Neuronal stem cell (in vitro differentiated cells): ENCODE measurements around the gene CFAP70.

ENCODE experiments used
- DNase-seq: peaks from one replicate; pipeline ENCODE4 v3.0.0-alpha.2; 2013; ENCODE audit warnings: low spot score
- H2AFZ ChIP-seq: one replicate; pipeline ENCODE4 v1.6.1; 2013; ENCODE audit warnings: mild to moderate bottlenecking, low read length, inconsistent platforms
- H2AK5ac ChIP-seq: 2 replicates; pipeline ENCODE4 v1.6.1; 2013; ENCODE audit warnings: low read depth, mild to moderate bottlenecking, inconsistent platforms, low read length, moderate library complexity, mixed read lengths
- H2BK120ac ChIP-seq: 2 replicates; pipeline ENCODE4 v1.6.1; 2013; ENCODE audit warnings: low read depth, mild to moderate bottlenecking, inconsistent platforms, low read length, moderate library complexity, mixed read lengths
- H2BK12ac ChIP-seq: one replicate; pipeline ENCODE4 v1.6.1; 2013; ENCODE audit warnings: low read length, inconsistent platforms
- H2BK15ac ChIP-seq: 2 replicates; pipeline ENCODE4 v1.6.1; 2013; ENCODE audit warnings: mild to moderate bottlenecking, low read length, inconsistent platforms, mixed read lengths
- H2BK5ac ChIP-seq: one replicate; pipeline ENCODE4 v1.6.1; 2013; ENCODE audit warnings: inconsistent platforms, mild to moderate bottlenecking, low read length, moderate library complexity
- H3K14ac ChIP-seq: one replicate; pipeline ENCODE4 v1.6.1; 2013; ENCODE audit warnings: low read length, inconsistent platforms
- H3K18ac ChIP-seq: 2 replicates; pipeline ENCODE4 v1.6.1; 2013; ENCODE audit warnings: low read length, inconsistent platforms
- H3K23ac ChIP-seq: 2 replicates; pipeline ENCODE4 v1.6.1; 2013; ENCODE audit warnings: low read depth, mild to moderate bottlenecking, mixed read lengths, low read length, inconsistent platforms; ENCODE audit not compliant: poor library complexity
- H3K27ac ChIP-seq: replicated peaks from 3 replicates; pipeline ENCODE4 v1.5.1; 2013; ENCODE audit warnings: low read length, inconsistent platforms
- H3K27me3 ChIP-seq, 3 experiments: 2 replicates each; pipeline ENCODE4 v1.6.1; 2013; ENCODE audit warnings: low read length in 3 of 3, mild to moderate bottlenecking in 2 of 3, inconsistent platforms in 1 of 3, low read depth in 1 of 3, mixed read lengths in 1 of 3, moderate library complexity in 1 of 3; ENCODE audit not compliant: control insufficient read depth in 3 of 3, insufficient read depth in 3 of 3
- H3K36me3 ChIP-seq, 2 donors: replicated peaks in 1 of 2; 2 replicates each; pipeline ENCODE4 v1.6.1; 2013; ENCODE audit warnings: low read length in 2 of 2; ENCODE audit not compliant: control insufficient read depth in 2 of 2, insufficient read depth in 2 of 2
- H3K4ac ChIP-seq: 2 replicates; pipeline ENCODE4 v1.6.1; 2013; ENCODE audit warnings: inconsistent platforms, mild to moderate bottlenecking, low read length, moderate library complexity
- H3K4me1 ChIP-seq, 2 donors: 1 replicate in 1 of 2; 2 replicates in 1 of 2; pipeline ENCODE4 v1.6.1; 2013; ENCODE audit warnings: low read length in 2 of 2, low read depth in 1 of 2; ENCODE audit not compliant: control insufficient read depth in 2 of 2, insufficient read depth in 1 of 2
- H3K4me2 ChIP-seq: one replicate; pipeline ENCODE4 v1.6.1; 2013; ENCODE audit warnings: mild to moderate bottlenecking, low read length, inconsistent platforms; ENCODE audit not compliant: insufficient read depth, poor library complexity, severe bottlenecking
- H3K4me3 ChIP-seq, 2 donors: 2 replicates each; pipeline ENCODE4 v1.5.1; 2013; ENCODE audit warnings: low read length in 2 of 2, mild to moderate bottlenecking in 2 of 2, inconsistent platforms in 1 of 2, moderate library complexity in 1 of 2
- H3K79me1 ChIP-seq: one replicate; pipeline ENCODE4 v1.6.1; 2013; ENCODE audit warnings: low read depth, mild to moderate bottlenecking, inconsistent platforms, low read length, moderate library complexity
- H3K9ac ChIP-seq: one replicate; pipeline ENCODE4 v1.6.1; 2013; ENCODE audit warnings: mild to moderate bottlenecking, low read depth, low read length, inconsistent platforms; ENCODE audit not compliant: poor library complexity
- H3K9me3 ChIP-seq, 2 donors: replicated peaks in 1 of 2; 2 replicates each; pipeline versions ENCODE3 to v1.6.1; 2013; ENCODE audit warnings: low read length in 2 of 2, mild to moderate bottlenecking in 2 of 2, inconsistent platforms in 1 of 2, low read depth in 1 of 2, mixed read lengths in 1 of 2, moderate library complexity in 1 of 2; ENCODE audit not compliant: control insufficient read depth in 2 of 2, insufficient read depth in 1 of 2
- H4K8ac ChIP-seq: one replicate; pipeline ENCODE4 v1.6.1; 2013; ENCODE audit warnings: low read depth, mild to moderate bottlenecking, inconsistent platforms, low read length, moderate library complexity
- H4K91ac ChIP-seq: one replicate; pipeline ENCODE4 v1.6.1; 2013; ENCODE audit warnings: low read length, low read depth, mild to moderate bottlenecking, inconsistent platforms; ENCODE audit not compliant: poor library complexity
- WGBS, 2 donors: extraction: QIAGEN DNeasy Blood & Tissue Kit; methylation state at CpG; one replicate each; pipeline ENCODE4 v1.1.7; 2013; ENCODE audit warnings: missing lambda C conversion rate in 2 of 2, mixed read lengths in 1 of 2; ENCODE audit not compliant: insufficient read length in 2 of 2, insufficient replicate concordance in 1 of 2; ENCODE audit errors: extremely low coverage in 2 of 2; 5-methylcytosine and 5-hydroxymethylcytosine counted together

CFAP70 gene

GRCh38 chr10:73210395-73211105 is 148.1 kb downstream of the CFAP70 start:
- Histone ChIP-seq H2BK5ac (no peak overlapping the region), H3K18ac (no peak overlapping the region), H3K14ac (no peak overlapping the region), H3K9ac (no peak overlapping the region), H3K79me1 (no peaks in the 10 kb centered on the region), H3K4me1 (no peaks in the 10 kb centered on the region), H3K36me3 (peaks cover 4 to 57% of the 10 kb centered on the region in 2 donors), H2BK15ac (no peak overlapping the region), H3K27me3 (no peaks in the 10 kb centered on the region), H4K8ac (no peak overlapping the region), H2AK5ac (no peak overlapping the region), H2BK12ac (no peak overlapping the region), H3K4me3 (no peak overlapping the region), H3K4me2 (no peak overlapping the region), H3K23ac (no peak overlapping the region), H3K9me3 (peaks cover 0 to 9% of the 10 kb centered on the region in 2 donors), H2AFZ (no peak overlapping the region), H3K4ac (no peak overlapping the region), H4K91ac (no peak overlapping the region), H3K27ac (no peak overlapping the region), H2BK120ac (no peak overlapping the region)
- DNase-seq: no peak
- WGBS, 2 donors: no CpG with 5 or more reads among the region's 3 CpGs

GRCh38 chr10:73209705-73210104 is 149.0 kb downstream of the CFAP70 start:
- H2BK15ac ChIP-seq: no peak overlapping the region
- no peak overlapping the region for H2AK5ac ChIP-seq
- H3K4me1 ChIP-seq: no peaks in the 10 kb centered on the region
- no peak overlapping the region for H2BK120ac ChIP-seq
- H3K9me3 ChIP-seq: peaks cover 0 to 9% of the 10 kb centered on the region in 2 donors
- H3K14ac ChIP-seq: no peak overlapping the region
- no peak overlapping the region for H3K9ac ChIP-seq
- peaks cover 4 to 56% of the 10 kb centered on the region in 2 donors for H3K36me3 ChIP-seq
- H4K8ac ChIP-seq: no peak overlapping the region
- no CpG with 5 or more reads among the region's 1 CpG for WGBS, 2 donors
- H2AFZ ChIP-seq: no peak overlapping the region
- no peak overlapping the region for H2BK5ac ChIP-seq
- no peak overlapping the region for H4K91ac ChIP-seq
- H2BK12ac ChIP-seq: no peak overlapping the region
- H3K4me2 ChIP-seq: no peak overlapping the region
- no peak for DNase-seq
- H3K4ac ChIP-seq: no peak overlapping the region
- H3K27me3 ChIP-seq: no peaks in the 10 kb centered on the region
- H3K79me1 ChIP-seq: no peaks in the 10 kb centered on the region
- H3K23ac ChIP-seq: no peak overlapping the region
- H3K27ac ChIP-seq: no peak overlapping the region
- no peak overlapping the region for H3K4me3 ChIP-seq
- H3K18ac ChIP-seq: no peak overlapping the region

DNA sequence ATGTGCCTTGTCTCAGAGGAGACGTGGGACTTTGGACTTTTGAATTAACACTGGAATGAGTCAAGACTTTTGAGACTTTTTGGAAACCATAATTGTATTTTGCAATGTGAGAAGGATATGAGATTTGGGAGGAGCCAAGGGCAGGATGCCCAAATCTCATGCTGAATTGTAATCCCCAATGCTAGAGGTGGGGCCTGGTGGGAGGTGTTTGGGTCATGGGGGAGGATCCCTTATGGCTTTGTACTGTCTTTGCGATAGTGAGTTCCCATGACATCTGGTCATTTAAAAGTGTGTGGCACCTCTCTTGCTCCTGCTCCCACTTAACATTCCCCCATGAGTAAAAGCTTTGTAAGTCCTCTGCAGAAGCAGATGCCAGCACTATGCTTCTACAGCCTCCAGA is 150.8 kb downstream of the CFAP70 start:
- H3K23ac ChIP-seq: no peak overlapping the region
- H3K4ac ChIP-seq: no peak overlapping the region
- H4K91ac ChIP-seq: no peak overlapping the region
- H2BK120ac ChIP-seq: no peak overlapping the region
- peaks cover 0 to 9% of the 10 kb centered on the region in 2 donors for H3K9me3 ChIP-seq
- no peak overlapping the region for H4K8ac ChIP-seq
- no peak overlapping the region for H3K9ac ChIP-seq
- no peak overlapping the region for H3K27ac ChIP-seq
- no peak overlapping the region for H3K4me3 ChIP-seq
- peaks cover 4 to 56% of the 10 kb centered on the region in 2 donors for H3K36me3 ChIP-seq
- no peaks in the 10 kb centered on the region for H3K79me1 ChIP-seq
- H3K4me1 ChIP-seq: no peaks in the 10 kb centered on the region
- H3K18ac ChIP-seq: no peak overlapping the region
- no peak overlapping the region for H3K14ac ChIP-seq
- DNase-seq: no peak
- no peak overlapping the region for H2BK15ac ChIP-seq
- WGBS, 2 donors: no CpG with 5 or more reads among the region's 2 CpGs
- no peak overlapping the region for H2BK12ac ChIP-seq
- no peak overlapping the region for H2AK5ac ChIP-seq
- H3K27me3 ChIP-seq: no peaks in the 10 kb centered on the region
- no peak overlapping the region for H3K4me2 ChIP-seq
- H2BK5ac ChIP-seq: no peak overlapping the region
- no peak overlapping the region for H2AFZ ChIP-seq

DNA sequence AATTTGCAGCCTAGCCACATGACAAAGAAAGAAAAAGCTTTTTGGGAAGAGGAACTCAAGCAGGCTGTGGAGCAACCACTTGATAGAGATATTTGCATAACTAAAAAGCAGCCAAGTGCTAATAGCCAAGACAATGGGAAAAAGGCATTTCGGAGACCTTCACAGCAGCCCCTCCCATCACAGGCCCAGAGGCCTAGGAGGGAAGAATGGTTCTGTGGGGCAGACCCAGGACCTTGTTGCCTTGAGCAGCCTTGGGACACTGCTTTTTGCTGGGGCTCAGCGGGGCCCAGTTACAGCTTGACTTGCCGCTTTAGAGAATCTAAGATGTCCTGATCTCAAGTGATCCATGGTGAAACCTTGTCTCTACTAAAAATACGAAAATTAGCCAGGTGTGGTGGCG is 152.3 kb downstream of the CFAP70 start:
- Histone ChIP-seq H2AFZ (no peak overlapping the region), H3K23ac (no peak overlapping the region), H4K91ac (no peak overlapping the region), H3K36me3 (peaks cover 4 to 48% of the 10 kb centered on the region in 2 donors), H3K27ac (no peak overlapping the region), H3K79me1 (no peaks in the 10 kb centered on the region), H3K27me3 (no peaks in the 10 kb centered on the region), H3K4ac (no peak overlapping the region), H4K8ac (no peak overlapping the region), H2BK120ac (no peak overlapping the region), H3K14ac (no peak overlapping the region), H3K4me3 (no peak overlapping the region), H2BK12ac (no peak overlapping the region), H3K9me3 (peaks cover 0 to 9% of the 10 kb centered on the region in 2 donors), H3K18ac (no peak overlapping the region), H2AK5ac (no peak overlapping the region), H2BK15ac (no peak overlapping the region), H3K9ac (no peak overlapping the region), H2BK5ac (no peak overlapping the region), H3K4me1 (no peaks in the 10 kb centered on the region), H3K4me2 (no peak overlapping the region)
- WGBS, 2 donors: no CpG with 5 or more reads among the region's 5 CpGs
- no peak for DNase-seq
